Bronchial epithelial cell (primary cell): ENCODE data around the gene KDM4B. TPM values are rescaled to one million over a fixed set of nuclear protein-coding genes. Genes with fewer than 3 reads are reported as not detected.

Source experiments
- DNase-seq: peaks from one replicate; pipeline ENCODE4 v3.0.0-alpha.2; 2010; ENCODE audit warnings: low read depth
- FAIRE-seq: peaks from 2 replicates; lab custom pipeline; 2011; peaks lifted over from hg19 to GRCh38; lab: Jason Lieb, UNC
- H3K27me3 ChIP-seq: 2 replicates; pipeline ENCODE4 v1.5.1; 2011; ENCODE audit warnings: low read length; ENCODE audit not compliant: control insufficient read depth, insufficient read depth
- H3K36me3 ChIP-seq: 2 replicates; pipeline ENCODE4 v1.5.1; 2011; ENCODE audit warnings: low read length; ENCODE audit not compliant: control insufficient read depth, insufficient read depth
- H3K4me3 ChIP-seq: 2 replicates; pipeline ENCODE4 v1.5.1; 2011; ENCODE audit warnings: mild to moderate bottlenecking, low read depth, low read length, control low read depth
- total RNA-seq: library from RNA; depleted of rRNA; stranded (reverse); fragments of >200 nt; gene quantifications from 2 replicates; pipeline ENCODE4 v1.2.1, GENCODE V29; 2014
- TF ChIP-seq, protein P1 (sequence below): IDR thresholded peaks from 2 replicates; pipeline ENCODE4 v1.5.1; 2011; ENCODE audit warnings: mild to moderate bottlenecking, moderate library complexity, low read length, control low read depth, inconsistent platforms; ENCODE audit not compliant: insufficient read depth, severe bottlenecking

The KDM4B gene
- total RNA-seq, 1 donor from 2014 or later: 12.6 TPM

DNA sequence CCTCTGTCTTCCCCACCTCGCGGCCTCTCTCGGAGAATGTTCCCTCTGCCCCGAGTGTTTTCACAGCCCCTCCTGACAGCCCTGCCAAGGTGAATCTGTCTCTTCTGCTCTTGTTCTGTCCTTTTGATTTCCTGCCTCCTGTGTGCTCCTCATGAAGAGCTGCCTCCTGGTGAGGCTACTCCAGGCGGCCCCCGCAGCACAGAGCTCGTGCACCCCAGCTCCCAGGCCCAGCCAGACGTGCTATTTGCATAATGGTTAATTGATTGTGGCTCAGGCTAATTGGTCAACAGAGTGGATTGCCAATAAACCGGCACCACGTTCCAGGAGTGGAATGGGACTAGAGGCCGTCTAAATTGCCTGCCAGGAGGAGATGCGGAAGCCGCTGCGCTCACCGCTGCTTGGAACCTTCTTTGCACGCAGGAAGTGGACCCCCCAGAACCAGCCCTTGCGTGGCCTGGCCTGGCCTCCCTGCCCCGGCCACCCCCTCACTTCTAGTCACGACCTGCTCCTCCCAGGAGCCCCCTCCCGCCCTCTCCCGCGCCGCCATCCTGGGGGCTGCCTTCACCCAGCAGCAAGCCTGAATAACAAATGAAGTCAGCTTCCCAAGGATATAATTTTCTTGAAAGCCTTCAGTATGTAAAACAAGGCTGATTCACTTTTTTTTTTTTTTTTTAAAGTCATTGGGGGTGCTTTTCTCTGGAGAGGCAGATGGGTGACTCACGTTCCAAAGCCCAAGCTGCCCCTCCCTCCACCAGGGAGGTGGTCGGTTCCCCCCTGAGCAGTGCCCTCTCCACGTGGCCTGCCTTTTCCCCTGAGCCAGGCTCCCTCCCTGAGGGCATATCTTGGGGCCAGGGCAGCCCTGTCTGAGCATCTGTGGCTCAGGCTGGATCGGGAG is 144.0 kb downstream of the KDM4B start:
- TF ChIP-seq, protein P1, sequence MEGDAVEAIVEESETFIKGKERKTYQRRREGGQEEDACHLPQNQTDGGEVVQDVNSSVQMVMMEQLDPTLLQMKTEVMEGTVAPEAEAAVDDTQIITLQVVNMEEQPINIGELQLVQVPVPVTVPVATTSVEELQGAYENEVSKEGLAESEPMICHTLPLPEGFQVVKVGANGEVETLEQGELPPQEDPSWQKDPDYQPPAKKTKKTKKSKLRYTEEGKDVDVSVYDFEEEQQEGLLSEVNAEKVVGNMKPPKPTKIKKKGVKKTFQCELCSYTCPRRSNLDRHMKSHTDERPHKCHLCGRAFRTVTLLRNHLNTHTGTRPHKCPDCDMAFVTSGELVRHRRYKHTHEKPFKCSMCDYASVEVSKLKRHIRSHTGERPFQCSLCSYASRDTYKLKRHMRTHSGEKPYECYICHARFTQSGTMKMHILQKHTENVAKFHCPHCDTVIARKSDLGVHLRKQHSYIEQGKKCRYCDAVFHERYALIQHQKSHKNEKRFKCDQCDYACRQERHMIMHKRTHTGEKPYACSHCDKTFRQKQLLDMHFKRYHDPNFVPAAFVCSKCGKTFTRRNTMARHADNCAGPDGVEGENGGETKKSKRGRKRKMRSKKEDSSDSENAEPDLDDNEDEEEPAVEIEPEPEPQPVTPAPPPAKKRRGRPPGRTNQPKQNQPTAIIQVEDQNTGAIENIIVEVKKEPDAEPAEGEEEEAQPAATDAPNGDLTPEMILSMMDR: no peak
- peaks cover 18% of the 10 kb centered on the region for H3K36me3 ChIP-seq
- H3K27me3 ChIP-seq: no peaks in the 10 kb centered on the region
- no peak overlapping the region for H3K4me3 ChIP-seq
- FAIRE-seq: no peak
- DNase-seq: no peak

DNA sequence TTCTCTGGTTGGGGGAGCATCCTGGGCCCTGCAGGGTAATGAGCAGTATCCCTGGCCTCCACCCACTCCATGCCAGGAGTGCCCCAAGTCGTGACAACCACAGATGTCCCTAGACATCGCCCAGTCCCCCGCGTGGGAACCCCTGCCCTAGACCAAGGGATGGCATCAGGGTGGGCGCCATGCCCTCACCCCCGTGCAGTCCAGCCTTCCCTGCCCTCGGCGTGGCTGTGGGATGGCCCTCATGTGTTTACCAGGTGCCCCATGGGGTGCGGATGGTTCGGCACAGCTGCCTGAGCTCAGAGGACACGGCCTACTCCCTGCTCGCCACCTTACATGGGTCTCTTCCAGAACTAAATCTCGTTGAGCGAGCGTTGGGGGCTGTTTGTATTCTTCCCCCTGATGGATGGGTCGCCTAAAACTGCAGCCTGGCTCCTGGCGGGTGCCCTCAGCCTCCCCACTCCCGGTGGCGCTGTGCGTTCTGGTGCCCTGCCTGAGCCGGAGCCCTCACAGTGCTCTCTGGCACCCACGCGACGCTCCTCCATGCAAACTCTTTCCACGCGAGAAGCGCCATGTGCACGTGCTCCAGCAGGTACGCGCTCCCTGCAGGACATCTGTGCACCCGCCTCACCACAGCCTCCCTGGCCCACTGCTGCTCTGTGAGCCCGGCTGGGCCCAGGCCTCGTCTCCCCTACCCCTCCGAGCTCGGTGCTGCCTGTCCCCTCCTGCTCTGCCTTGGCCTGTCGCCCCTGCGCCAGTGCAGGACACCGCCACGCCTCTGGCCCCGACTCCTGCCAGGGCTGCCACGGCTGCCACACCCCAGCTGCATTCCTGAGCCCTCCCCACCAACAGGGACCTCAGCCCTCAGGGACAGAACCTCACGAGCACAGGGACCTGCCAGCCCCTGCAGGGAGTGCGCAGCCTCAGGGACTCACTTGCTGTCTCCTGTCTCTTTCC is 145.0 kb downstream of the KDM4B start:
- DNase-seq (no peak), FAIRE-seq (no peak)
- peaks cover 21% of the 10 kb centered on the region for H3K36me3 ChIP-seq
- no peaks in the 10 kb centered on the region for H3K27me3 ChIP-seq
- H3K4me3 ChIP-seq: no peak overlapping the region
- TF ChIP-seq, protein P1: no peak

DNA sequence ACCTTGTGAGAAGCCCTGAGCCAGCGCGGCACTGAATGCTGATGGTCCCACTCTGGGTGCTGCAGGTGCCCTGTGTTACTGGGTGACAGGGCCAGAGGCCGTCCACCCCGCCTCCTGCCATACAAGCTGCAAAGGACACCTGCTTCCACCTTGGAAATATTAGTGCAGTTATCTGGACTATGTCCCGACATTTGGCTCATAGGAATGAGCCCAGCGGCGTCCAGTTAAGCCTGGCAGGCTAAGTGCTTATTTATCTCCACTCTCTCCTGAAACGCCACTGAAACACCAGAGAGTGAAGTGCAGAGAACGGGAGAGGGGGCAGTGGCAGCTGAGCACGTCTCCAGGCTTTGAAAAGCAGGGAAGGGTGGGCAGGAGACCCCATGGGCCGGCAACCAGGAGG is 145.8 kb downstream of the KDM4B start:
- no peak overlapping the region for H3K4me3 ChIP-seq
- FAIRE-seq (peak; percentile 7), DNase-seq (no peak)
- no peaks in the 10 kb centered on the region for H3K27me3 ChIP-seq
- TF ChIP-seq, protein P1: no peak
- peaks cover 23% of the 10 kb centered on the region for H3K36me3 ChIP-seq

DNA sequence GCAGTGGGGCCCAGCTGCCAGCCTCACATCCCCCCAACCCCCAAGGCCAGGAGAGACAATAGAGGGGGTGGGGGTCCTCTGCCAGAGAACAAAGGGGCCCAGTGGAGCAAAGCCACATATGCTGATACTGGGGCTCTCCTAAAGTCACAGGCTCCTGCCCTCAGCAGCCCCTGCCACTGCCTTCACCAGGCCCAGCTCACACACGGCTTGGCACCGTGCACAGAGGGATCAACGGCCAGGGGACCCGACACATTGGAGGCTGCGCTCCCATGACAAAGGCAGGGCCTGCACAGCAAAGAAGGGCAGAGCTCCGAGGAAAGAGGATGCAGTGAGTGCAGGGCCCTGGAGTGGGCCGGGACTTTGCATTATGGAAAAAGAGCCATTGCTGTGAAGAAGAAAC is 146.4 kb downstream of the KDM4B start:
- FAIRE-seq (no peak), DNase-seq (no peak)
- TF ChIP-seq, protein P1: no peak
- Histone ChIP-seq H3K36me3 (peaks cover 24% of the 10 kb centered on the region), H3K4me3 (no peak overlapping the region), H3K27me3 (no peaks in the 10 kb centered on the region)

DNA sequence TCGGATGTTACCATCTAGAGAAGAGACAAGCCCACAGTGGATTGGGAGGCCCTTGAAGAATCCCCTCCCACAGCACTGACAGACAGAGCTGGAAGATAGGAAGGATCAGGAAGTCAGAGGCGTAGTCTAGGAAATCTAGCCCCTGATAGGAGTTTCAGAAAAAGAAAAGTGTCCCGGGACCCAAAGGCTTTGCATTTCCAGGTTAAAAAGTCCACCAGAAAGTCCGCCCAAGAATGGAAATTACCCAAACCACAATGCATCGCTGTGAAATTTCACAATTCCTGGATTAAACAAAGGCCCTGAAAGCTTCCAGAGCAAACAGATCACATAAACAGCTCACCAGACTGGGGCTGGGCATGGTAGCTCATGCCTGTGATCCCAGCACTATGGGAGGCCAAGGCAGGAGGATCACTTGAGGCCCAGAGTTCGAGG is 146.9 kb downstream of the KDM4B start:
- Histone ChIP-seq H3K36me3 (peaks cover 22% of the 10 kb centered on the region), H3K4me3 (no peak overlapping the region), H3K27me3 (no peaks in the 10 kb centered on the region)
- TF ChIP-seq, protein P1: no peak
- FAIRE-seq (no peak), DNase-seq (no peak)
